GM19455 (cell line): ENCODE data around the gene DAB2.

Experiments used
- ATAC-seq: cut with Tn5 transposase; IDR thresholded peaks from one replicate; pipeline ENCODE4 v1.9.1; 2021; ENCODE audit not compliant: unreplicated experiment

The DAB2 gene

DNA sequence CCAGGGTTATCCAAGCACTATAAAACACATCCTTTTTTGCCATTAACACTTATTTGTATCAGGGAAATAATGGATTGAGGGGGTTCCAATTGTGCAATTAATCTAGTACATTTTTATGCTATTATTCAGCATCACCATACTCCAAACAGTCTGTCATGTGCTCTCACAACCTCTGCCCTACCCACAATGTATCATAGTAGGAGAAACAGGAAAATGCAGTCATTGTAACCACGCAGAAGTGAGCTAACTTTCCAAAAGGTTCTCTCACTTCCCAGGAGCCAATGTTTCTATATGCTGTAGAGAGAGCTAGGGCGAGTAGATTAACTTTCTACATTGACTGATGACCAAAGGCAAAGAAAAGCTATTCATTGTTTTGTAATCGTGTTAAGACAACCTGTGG is 29.8 kb downstream of the DAB2 start:
- ATAC-seq: no peak

- ATAC-seq: no peak
These were observed 33.8 kb downstream of the DAB2 start for GRCh38 chr5:39390945-39391344.

- ATAC-seq: no peak
These were observed 37.5 kb downstream of the DAB2 start for GRCh38 chr5:39387293-39387692.

DNA sequence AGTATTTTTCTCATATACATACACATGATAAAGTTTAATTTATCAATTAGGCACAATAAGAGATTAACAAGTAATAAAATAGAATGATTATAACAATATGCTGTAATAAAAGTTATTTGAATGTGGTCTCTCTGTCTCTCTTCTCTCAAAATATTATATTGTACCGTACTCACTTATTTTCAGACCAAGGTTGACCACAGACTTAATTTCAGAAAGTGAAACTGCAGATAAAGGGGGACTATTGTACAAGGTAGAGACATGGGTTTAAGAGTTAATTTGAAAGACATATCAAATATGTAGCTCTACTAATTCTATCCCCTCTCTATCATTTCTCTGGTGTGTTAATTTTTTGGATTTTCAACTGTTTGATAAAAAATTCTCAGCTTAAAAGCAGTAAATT is 40.5 kb downstream of the DAB2 start:
- no peak for ATAC-seq

DNA sequence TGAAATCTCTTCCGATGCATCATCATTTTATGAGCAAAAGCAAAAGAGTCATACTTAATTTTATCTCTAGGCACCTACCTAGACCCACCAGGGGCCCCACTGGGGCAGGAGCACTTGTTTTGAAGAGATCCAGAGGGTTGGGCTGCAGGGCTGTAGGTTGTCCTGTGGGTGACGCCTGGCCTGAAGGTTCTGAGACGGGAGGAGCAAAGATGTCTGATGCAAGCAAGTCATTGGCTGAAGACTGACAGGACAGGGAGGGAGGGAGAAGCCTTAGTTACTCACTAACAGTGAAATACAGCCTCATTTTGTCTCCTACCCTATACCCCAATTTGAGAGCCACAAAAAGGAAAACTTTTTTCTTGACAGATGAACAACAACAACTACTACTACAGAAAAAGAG is 43.4 kb downstream of the DAB2 start:
- ATAC-seq: no peak

- no peak for ATAC-seq
These were observed 45.1 kb downstream of the DAB2 start for GRCh38 chr5:39379693-39380092.

DNA sequence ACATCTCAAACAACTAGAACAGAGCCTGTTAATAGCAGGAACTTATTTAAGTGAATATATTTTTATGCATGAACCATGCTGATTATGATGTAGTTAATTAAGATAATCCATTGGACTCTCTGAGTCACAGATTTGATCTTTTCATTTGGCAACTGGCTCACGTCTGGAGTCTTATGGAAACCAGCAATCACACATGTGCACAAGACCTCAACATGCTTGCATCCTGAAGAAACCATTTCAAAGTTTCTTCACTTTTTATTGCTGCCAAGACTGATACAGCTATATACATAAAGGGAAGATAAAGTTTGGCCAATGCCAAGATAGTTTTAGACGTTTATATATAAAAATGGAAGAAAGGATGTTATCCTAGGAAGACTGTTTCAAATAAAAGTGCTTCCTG is 47.2 kb downstream of the DAB2 start:
- ATAC-seq: no peak

DNA sequence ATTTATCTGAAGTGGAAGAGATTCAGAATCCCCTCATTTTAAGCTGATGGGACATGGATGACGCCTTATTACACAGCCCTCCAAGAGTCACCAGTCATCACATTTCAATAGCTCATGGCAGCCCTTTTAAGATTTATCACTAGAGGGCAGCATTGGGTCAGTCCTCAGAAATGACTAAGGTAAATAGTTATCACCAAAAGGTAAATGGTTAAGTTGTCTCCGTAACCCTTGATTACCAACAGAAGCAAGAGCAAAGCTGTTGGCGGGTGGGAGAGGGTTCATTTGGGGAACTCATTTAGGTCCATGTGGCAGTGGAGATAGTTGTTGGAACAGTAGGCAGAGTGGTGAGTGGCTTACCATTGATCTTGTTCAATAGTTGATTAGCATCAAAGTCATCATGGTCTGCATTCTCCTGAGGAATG is 48.5 kb downstream of the DAB2 start:
- peak; percentile 73 for ATAC-seq

GRCh38 chr5:39373791-39374190 is 51.0 kb downstream of the DAB2 start:
- ATAC-seq: no peak

GRCh38 chr5:39371367-39371635 is 53.5 kb downstream of the DAB2 start:
- no peak for ATAC-seq

DNA sequence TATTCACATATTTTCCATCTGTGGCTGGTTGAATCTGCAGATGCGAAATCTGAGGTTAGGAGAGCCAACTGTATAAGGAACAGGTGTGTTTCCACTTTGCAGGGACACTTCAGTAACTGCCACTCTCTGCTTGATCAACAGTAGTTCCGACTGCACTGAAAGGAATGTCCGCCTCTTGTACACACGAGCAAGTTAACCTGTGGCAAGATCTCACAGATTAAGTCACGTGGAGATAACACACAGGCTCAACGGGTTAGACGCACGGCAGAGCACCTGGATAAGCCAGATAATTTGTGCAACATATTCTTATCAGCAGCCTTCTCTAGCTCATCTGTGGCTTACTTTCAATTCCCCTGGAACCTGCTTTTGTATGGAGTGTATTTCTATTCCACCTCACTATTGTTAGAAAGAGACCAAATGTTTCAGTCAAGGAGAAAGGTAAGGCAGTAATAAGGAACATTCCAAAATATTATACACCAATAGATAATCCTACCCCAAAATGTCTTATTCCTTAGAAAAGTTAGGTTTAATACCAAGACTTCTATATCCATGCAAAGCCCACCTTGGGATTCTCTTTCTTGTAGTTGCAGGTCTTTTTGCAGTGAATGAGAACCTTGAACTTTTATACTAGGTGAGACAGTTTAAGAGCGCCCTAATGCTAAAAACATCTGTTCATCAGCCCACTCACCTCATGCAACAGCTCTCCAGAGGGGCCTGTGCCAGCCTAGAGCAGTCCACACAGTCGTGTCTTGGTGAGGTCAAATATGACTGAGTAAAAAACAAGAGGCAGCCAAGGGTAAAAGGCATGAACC is 54.0 kb downstream of the DAB2 start:
- ATAC-seq: no peak

GRCh38 chr5:39369123-39369815 is 55.5 kb downstream of the DAB2 start:
- no peak for ATAC-seq

- no peak for ATAC-seq
These were observed 56.7 kb downstream of the DAB2 start for GRCh38 chr5:39368116-39368515.

GRCh38 chr5:39367711-39368110 is 57.1 kb downstream of the DAB2 start:
- ATAC-seq: no peak

GRCh38 chr5:39364367-39364766 is 60.4 kb downstream of the DAB2 start, which contains the start of gene C9:
Gene C9, minus strand, starts transcription at chr5:39364495. Its CDS starts 31 bp downstream, at chr5:39364464.
- ATAC-seq: no peak

GRCh38 chr5:39363217-39363616 is 61.6 kb downstream of the DAB2 start:
- ATAC-seq: no peak

DNA sequence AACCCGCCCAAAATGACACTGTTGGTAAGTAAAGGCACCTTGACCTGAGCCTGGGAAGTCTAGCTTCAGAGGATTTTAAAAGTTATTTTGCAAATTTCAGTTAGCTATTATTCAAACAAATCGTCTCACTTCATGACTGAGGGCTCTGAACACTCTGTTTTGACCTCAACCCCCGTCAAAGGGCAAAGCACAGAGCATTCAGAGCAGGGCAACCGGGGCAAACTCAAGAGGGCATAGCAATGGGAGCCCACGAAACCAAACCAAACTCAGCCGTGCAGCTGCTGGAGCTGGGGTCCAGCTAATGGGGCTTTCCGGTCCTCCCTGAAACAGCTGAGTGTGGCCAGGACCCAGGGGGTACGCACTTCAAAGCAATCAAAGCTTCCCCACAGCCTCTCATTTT is 62.1 kb downstream of the DAB2 start:
- no peak for ATAC-seq

- ATAC-seq: no peak
These were observed 63.5 kb downstream of the DAB2 start for GRCh38 chr5:39361306-39361705.

DNA sequence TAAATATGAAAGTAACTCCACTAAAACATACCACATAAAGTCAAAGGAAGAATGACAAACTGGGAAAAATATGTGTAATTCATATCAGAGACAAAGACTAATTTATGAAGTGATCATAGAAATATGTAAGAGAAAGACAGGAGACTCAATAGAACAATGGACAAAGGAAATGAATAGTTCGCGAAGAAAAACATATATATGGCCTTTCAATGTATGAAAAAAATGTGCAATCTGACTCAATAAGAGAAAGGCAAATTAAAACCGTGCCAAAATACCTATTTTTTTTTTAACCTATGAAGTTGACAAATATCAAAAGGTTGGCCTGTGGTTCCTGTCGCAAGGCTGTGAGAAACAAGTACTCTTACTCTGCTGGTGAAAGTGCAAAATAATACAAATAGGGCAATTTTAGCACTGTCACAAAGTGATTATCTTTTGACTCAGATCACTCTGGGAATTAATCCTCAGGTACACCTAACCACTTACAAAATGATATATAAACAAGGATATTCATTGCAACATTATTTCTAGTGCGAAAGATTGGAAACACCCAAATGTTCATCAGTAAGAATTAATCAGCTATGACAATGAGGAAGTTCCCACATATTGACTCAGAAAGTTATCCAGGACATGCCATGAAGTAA is 64.2 kb downstream of the DAB2 start:
- no peak for ATAC-seq

DNA sequence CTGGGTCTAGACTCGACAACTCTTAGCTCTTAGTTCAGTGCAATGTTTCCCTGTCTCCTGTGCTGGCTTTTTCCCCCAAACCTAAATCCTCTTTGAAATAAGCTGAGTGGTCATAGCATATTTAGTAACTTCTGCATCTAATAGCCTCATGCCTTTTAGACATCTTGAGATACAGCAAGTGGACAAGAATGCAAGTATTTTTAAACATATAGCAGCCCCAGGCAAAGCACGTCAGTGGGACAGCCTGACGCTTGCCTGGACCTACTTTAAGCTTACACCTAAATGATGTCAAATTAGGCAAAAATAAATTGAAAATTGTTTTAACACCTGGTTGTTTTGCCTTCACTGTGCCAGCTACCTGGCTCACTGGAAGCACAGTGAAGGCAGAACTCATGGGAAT is 68.5 kb downstream of the DAB2 start:
- ATAC-seq: no peak

- ATAC-seq: no peak
These were observed 69.5 kb downstream of the DAB2 start for GRCh38 chr5:39355324-39355723.

GRCh38 chr5:39353717-39354399 is 70.9 kb downstream of the DAB2 start:
- no peak for ATAC-seq
